OCI-LY1 (cell line): ENCODE measurements around the gene TTC4.

Experiments used
- CTCF ChIP-seq: fragments of 200-600 bp; sonication (generic), shearing (Covaris generic); IDR thresholded peaks from 2 replicates; pipeline ENCODE4 v1.5.1; 2017; ENCODE audit warnings: mild to moderate bottlenecking, antibody characterized with exemption, low read length, moderate library complexity, mixed read lengths
- EZH2 ChIP-seq: fragments of 200-600 bp; sonication (generic), shearing (Covaris generic); IDR thresholded peaks from 2 replicates; pipeline ENCODE4 v1.8.0; 2017; ENCODE audit warnings: borderline replicate concordance, mixed run types, mild to moderate bottlenecking, antibody characterized with exemption, low read length, moderate library complexity, mixed read lengths

- TF ChIP-seq CTCF: no peak
- TF ChIP-seq EZH2: no peak
Measured at GRCh38 chr1:54721719-54722118, 6.1 kb downstream of the TTC4 start.
